Measurements from ENCODE around the gene SLC7A7.
"Not testable (repeated sequence)": the region's sequence is repeated elsewhere in the genome, so short reads cannot be mapped to it uniquely, and the experiment has no call there.

The SLC7A7 gene

DNA sequence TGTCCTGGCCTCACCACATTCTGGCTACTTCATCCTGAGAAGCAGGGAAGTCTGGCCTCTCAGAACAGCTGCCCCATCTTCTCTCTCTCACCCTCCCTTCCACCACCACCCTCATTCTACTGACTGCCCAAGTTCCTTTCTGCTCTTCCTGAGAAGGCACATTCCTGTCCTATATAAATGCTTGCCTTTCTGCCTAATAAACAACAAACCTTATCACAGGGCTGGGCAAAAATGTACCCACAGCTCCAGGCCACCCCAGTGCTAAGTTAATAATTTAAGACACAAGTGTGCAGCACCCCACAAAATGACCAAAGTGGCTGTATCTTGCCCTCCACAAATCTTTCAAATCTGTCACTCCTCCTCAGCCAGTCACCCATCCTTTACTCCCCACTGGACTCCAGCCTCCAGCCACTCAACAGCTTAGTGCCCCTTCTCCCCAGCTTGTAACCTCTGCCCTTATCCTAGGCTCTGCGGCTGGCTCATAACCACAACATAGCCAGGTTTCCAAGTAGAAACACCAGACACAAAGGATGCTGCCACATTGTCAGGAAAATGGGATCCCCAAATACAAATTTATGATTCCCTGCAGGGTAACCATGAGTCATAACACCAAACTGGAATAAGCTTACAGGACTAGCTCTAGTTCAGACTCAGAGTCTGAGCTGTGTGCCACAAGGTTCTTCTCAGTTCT lies 33.8 kb downstream of the SLC7A7 start:
- H3K4me3 ChIP-seq (ENCODE audit: low read depth, low read length): no peak overlapping the region
- TF ChIP-seq, protein P1, sequence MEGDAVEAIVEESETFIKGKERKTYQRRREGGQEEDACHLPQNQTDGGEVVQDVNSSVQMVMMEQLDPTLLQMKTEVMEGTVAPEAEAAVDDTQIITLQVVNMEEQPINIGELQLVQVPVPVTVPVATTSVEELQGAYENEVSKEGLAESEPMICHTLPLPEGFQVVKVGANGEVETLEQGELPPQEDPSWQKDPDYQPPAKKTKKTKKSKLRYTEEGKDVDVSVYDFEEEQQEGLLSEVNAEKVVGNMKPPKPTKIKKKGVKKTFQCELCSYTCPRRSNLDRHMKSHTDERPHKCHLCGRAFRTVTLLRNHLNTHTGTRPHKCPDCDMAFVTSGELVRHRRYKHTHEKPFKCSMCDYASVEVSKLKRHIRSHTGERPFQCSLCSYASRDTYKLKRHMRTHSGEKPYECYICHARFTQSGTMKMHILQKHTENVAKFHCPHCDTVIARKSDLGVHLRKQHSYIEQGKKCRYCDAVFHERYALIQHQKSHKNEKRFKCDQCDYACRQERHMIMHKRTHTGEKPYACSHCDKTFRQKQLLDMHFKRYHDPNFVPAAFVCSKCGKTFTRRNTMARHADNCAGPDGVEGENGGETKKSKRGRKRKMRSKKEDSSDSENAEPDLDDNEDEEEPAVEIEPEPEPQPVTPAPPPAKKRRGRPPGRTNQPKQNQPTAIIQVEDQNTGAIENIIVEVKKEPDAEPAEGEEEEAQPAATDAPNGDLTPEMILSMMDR (IDR thresholded peaks at IDR 0.05; ENCODE audit: control insufficient read depth, extremely low read depth, insufficient read depth): no peak
- DNase-seq (ENCODE audit: low read depth): no peak

DNA sequence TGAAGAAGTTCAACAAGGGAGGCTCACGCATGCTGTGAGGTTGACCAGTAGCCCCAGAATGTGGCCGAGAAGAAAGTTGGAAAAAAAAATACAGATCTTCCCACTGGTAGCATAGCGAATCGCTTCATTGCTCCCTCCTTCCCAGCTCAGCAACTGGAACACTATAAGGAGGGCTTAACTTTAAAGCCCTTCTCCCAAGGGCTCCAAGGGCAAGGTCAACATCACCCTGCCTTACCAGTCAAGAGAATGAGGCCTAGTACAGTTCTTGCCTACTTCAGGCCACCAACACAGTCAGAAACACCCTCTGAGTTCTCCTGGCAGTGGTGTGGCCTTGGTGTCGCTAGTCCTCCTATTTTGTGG lies 34.3 kb downstream of the SLC7A7 start:
- no peak for DNase-seq (ENCODE audit: low read depth)
- no peak overlapping the region for H3K4me3 ChIP-seq (ENCODE audit: low read depth, low read length)
- TF ChIP-seq, protein P1 (IDR thresholded peaks at IDR 0.05; ENCODE audit: control insufficient read depth, extremely low read depth, insufficient read depth): no peak

DNA sequence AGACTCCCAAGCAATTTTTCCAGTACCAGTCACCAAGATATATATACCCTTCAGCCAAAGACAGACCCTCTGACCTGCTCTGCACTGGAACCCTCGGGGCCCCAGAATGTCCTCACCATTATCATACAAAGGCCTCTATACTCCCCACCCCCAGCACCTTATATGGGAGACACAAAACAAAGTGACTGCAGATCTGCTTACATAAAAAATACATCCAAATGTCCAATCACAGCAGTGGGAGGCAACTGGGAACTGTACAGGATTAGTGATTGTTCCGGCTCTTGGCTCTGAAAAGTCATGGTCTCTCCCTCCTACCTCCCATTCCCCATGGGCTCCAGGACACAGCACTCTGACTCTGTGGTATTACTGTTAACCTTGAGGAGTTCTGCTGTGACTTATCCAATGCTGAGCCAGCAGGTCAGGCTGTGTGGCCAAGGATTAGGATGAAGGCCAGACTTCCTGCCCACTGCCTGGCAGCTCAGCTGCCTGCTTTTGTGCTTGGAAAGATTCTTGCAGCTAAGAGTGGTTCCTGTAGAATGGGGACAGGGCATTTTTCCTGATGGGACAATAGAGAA lies 35.0 kb downstream of the SLC7A7 start:
- TF ChIP-seq, protein P1 (IDR thresholded peaks at IDR 0.05; ENCODE audit: control insufficient read depth, extremely low read depth, insufficient read depth): no peak
- no peak for DNase-seq (ENCODE audit: low read depth)

DNA sequence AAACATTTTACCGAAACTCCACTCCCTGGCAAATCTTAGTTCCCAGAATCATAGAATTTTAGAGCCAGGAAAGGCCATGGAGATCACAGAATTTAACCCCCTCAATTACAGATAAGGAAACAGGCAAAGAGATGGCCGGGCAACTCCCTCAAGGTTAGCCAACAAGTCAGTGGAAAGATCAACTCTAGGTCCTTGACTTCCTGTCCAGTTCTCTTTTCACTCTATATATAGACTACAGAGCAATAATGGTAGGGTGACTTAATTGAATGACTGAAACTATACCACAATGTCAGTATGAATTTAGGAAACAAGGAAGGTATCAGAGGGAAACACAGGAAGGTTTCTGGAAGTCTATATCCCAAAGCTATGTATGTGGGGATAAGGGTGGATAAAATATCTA lies 37.2 kb downstream of the SLC7A7 start:
- DNase-seq (ENCODE audit: low read depth): no peak
- TF ChIP-seq, protein P1 (IDR thresholded peaks at IDR 0.05; ENCODE audit: control insufficient read depth, extremely low read depth, insufficient read depth): no peak
- H3K4me3 ChIP-seq (ENCODE audit: low read depth, low read length): no peak overlapping the region

More for the DNA sequence above, 35.0 kb downstream of the SLC7A7 start:
- no peak overlapping the region for H3K4me3 ChIP-seq (ENCODE audit: low read depth, low read length)

DNA sequence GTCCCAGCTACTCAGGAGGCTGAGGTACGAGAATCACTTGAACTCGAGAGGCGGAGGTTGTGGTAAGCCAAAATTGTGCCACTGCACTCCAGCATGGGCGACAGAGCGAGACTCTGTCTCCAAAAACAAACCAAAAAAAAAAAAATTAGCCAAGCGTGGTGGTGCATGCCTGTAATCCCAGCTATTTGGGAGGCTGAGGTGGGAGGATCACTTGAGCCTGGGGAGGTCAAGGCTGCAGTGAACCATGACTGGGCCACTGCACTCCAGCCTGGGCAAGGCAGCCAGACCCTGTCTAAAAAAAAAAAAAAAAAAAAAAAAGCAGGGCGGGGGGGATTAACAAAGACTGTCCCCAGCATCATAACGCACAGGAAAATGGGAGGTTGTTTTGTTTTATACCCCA lies 38.4 kb downstream of the SLC7A7 start:
- not testable (repeated sequence) for DNase-seq (ENCODE audit: low read depth); H3K4me3 ChIP-seq (ENCODE audit: low read depth, low read length)

DNA sequence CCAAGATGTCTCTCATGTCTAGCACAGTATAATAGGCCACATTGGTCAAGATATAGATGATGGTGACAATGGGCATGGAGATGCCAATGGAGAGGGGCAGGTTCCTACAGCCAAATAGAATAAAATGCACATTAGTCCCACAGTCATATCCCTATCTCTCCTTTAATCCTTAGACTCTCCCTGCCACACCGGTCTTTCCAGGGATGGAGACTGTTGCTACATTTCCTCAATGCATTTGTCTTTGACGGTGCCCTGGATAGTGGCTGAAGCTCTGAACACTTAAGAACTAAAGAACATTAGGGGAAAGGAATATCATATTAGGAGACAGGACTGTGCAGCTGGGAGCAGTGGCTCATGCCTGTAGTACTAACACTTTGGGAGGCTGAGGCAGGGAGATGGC lies 39.0 kb downstream of the SLC7A7 start:
- TF ChIP-seq, protein P1 (IDR thresholded peaks at IDR 0.05; ENCODE audit: control insufficient read depth, extremely low read depth, insufficient read depth): no peak
- no peak for DNase-seq (ENCODE audit: low read depth)

DNA sequence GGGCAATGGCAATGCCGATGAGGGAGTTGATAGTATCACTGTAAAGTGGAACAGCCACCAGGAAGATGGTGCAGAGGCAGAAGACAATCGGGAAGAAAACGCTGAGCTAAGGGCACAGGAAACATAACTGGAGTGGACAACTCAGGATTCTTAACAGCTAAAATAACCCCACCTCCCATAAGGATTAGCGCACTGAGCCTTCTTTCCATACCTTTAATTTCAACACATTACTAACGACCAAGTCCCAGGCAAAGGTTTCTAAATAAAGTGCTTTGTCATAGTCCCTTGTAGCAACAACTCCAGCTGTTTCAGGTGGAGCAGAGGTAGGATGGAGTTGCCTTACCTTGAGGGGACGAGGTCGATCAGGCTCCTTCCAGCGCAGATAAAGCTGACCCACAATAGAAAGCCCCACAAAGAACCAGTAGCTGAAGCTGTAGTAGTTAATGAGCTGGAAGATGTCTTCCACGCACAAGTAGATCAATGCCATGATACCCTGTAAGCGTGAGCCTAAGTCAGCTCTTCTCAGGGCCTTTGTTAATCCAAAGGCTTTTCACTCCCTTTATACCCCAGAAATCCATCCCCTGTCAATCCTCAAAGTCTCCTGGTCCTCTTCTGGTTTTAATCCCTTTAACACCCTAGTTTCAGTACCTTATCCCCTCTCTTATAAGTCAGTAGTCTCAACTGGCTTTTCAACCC lies 41.1 kb downstream of the SLC7A7 start:
- DNase-seq (ENCODE audit: low read depth): no peak
- no peak overlapping the region for H3K4me3 ChIP-seq (ENCODE audit: low read depth, low read length)
- TF ChIP-seq, protein P1 (IDR thresholded peaks at IDR 0.05; ENCODE audit: control insufficient read depth, extremely low read depth, insufficient read depth): no peak

More for the DNA sequence above, 39.0 kb downstream of the SLC7A7 start:
- no peak overlapping the region for H3K4me3 ChIP-seq (ENCODE audit: low read depth, low read length)
